CD4-positive, alpha-beta T cell treated with Interleukin-15 for 4 hours (primary cell): ENCODE measurements around the gene SRPK1.

ENCODE experiments used
- DNase-seq: peaks from one replicate; pipeline ENCODE4 v3.0.0-alpha.2; 2020; ENCODE audit warnings: low spot score

The SRPK1 gene

DNA sequence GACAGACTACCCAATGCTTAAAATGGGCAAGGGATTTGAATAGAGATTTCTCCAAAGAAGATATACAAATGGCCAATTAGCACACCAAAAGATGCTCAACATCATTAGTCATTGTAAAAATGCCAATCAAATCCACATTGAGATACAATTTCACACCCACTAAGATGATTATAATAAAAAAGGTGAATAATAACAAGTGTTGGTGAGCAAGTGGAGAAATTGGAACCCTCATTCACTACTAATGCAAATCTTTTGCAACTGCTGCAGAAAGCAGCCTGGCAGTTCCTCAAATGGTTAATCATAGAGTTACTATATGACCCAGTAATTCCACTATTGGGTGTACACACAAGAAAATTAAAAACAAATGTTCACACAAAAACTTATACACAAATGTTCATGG, 103.4 kb downstream of the SRPK1 start:
- DNase-seq: no peak

- DNase-seq: no peak
These were observed 109.3 kb downstream of the SRPK1 start for GRCh38 chr6:35811699-35811995.

- no peak for DNase-seq
These were observed 109.8 kb downstream of the SRPK1 start for GRCh38 chr6:35810971-35811698.

GRCh38 chr6:35809809-35810208, 111.1 kb downstream of the SRPK1 start:
- DNase-seq: no peak

GRCh38 chr6:35808688-35809087, 112.2 kb downstream of the SRPK1 start:
- DNase-seq: no peak

DNA sequence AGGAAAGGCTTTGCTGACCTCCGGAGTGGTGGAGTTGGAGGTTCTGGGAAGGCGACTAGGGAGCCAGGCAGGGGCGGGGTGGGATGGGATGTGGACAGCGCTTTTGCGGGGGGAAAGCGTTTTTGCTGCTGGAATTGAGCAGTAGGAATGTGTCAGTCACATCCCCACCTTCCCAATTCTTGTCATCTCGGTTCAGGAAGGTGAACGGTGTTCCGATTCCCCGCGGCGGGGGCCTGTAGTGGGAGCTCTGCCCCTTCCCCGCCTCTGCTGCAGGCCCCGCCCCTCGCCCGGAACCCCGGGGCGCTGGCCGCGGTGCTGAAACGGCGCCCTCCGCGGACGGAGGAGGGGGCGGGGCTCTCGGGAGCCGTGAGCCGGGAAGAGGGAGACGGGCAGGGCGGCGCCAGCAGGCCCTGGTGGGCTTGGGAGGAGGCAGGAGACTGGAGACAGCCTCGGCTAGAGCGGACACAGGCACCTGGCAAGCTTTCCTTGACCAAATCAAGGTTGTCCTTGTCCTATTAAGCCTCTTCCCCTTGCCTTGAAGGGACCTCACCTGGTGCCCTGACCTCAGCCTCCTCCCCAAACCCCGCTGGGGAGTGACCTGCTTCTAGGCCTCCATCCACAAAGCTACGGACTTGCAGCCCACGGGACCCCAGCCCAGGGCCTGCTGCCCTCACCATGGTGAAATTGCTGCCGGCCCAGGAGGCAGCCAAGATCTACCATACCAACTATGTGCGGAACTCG, 115.7 kb downstream of the SRPK1 start, which contains the start of gene LHFPL5:
TSS of gene LHFPL5 (plus strand) at position 357 of the 741 bp plus-strand sequence. CDS start at position 676, 319 bp downstream.
- peak; percentile 13 for DNase-seq

GRCh38 chr6:35801148-35801547, 119.8 kb downstream of the SRPK1 start:
- DNase-seq: no peak

DNA sequence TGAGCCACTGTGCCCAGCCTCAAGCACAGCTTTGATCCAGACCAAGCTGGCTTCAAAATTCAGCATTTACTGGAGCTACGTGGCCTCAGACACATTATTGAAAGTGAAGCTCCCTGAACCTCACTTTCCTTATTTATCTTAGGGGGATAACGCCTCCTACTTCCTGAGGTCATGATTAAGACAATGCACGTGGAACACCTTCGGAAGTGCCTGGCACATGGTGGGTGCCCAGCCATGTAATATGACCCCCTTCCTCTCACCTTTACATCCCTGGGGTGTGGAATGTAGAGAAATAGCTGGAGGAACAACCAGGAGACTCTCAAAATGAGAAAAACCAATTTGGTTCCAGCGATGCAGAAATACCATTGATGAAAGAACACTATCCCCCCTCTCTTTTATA, 122.2 kb downstream of the SRPK1 start:
- DNase-seq: no peak

GRCh38 chr6:35797837-35798526, 122.9 kb downstream of the SRPK1 start:
- no peak for DNase-seq

DNA sequence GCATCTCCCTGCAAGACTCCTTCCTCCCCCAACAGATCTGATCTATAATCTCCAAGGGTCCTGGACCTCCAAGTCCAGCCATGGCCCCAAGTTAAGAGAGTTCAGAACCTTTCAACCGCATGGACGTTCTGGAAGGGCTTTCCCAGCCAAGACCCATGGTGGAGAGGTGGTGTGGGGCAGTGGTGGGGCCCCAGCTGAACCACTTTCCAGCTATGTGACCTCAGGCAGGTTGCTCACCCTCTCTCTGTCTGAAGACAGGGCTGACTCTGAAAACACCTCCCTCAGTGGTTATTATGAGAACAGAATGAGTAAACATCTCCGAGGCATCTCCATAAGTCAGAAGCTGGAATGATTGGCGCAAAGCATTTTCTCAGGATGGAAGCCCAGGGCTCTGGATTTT, 124.7 kb downstream of the SRPK1 start:
- DNase-seq: no peak

GRCh38 chr6:35795453-35796071, 125.3 kb downstream of the SRPK1 start:
- DNase-seq: no peak

DNA sequence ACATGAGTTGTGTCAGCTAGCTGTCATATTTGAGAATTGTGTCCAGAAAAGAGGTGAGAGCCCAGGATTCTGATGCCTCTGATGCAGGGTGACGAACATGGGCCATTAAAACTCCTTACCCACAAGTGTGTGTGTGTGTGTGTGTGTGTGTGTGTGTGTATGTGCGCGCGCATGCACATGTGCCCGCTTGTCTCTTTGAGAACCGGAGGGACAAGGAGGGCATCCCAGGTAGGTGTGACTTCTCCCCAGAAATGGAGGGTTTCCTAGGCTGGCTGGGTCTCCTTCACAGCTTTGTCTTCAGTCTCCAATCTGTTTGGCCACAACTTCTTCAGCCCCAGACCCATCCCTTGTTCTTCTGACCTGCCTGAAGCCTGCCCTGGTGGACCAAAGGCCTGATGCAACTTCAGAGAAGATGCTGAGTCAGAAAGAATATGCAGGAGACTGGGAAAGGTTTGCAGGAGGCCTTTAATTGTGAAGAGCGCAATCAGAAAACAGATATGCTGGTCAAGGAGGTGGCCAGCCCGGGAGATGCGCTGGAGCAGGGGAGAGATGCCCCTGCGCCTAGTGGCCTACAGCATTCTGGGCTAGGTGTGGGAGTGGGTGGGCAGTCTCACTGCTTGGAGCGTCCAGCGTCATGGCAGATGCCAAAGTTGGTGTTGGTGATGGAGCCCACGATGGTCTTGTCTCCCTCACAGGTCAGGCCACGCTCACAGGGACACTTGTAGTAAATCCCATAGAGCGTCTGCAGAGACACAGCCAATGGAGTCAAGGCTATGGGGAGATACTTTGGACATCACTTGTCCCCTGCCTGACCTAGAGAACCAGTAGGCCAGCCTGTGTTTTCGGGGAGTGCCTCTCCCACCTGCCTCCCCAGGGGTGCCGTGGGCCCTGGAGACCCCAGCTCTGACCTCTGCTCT, 126.1 kb downstream of the SRPK1 start:
- no peak for DNase-seq

- DNase-seq: no peak
These were observed 130.2 kb downstream of the SRPK1 start for GRCh38 chr6:35790683-35791082.

DNA sequence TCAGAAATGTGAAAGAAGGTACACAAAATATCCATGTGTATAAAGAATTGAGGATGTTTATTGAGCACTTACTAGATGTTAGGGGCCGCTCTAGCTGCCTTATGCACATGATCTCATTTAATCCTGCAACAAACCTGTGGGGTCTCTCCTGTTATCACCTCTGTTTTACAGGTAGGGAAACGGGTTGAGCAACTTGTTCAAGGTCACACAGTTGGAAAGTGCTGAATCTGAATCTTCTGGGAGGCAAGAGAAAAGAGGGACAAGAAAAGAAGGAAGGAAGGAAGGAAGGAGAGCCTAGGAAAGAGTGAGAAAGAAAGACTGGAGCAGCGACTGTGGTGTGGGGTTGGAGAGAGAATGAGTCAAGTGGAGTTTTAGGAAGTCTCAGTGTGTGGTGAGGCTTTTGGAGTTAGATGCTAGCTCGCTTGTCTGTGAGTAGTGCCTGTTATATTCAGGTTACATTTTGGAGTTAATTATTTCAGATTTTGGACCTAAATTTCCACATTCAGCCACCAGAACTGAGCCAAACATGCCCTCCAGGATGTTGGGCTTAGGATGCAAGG, 132.4 kb downstream of the SRPK1 start:
- DNase-seq: no peak

- DNase-seq: no peak
These were observed 133.4 kb downstream of the SRPK1 start for GRCh38 chr6:35787266-35788218.

GRCh38 chr6:35786810-35787209, 134.1 kb downstream of the SRPK1 start:
- DNase-seq: no peak

DNA sequence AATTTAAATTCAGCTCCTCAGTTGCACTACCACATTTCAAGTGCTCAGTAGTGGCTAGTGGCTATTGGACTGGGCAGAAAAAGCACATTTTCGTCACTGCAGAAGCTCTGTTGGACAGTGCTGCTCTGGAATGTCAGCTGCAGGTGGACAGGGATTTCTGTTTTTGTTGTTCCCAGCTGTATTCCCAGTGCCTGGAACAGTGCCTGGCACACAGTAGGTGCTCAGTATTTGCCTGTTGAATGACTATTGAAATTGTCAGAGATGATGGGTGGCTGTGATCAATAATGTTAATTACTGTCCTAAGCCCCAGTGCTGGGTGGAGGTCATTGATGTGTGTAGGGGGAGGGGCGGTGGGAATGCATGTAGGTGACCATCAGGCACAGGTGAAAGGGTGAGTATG, 134.6 kb downstream of the SRPK1 start:
- no peak for DNase-seq

GRCh38 chr6:35784200-35784599, 136.7 kb downstream of the SRPK1 start:
- no peak for DNase-seq
